A549 (cell line): ENCODE results near the gene BBX.

Experiments used
- CBX8 ChIP-seq: fragments of 200-600 bp; sonication (generic); IDR thresholded peaks from 2 replicates; pipeline ENCODE4 v1.6.1; 2016
- CHD2 ChIP-seq: fragments of 150-350 bp; IDR thresholded peaks from 2 replicates; pipeline ENCODE4 v1.6.1; 2014; ENCODE audit warnings: low read length; ENCODE audit not compliant: partially characterized antibody
- CTCF ChIP-seq: fragments of >200 bp; sonication (Bioruptor Twin); formaldehyde crosslinking; IDR thresholded peaks from 3 replicates; pipeline ENCODE4 v1.5.1; 2016
- E2F6 ChIP-seq: IDR thresholded peaks from 2 replicates; pipeline ENCODE4 v1.6.1; 2012; ENCODE audit warnings: low read depth, borderline replicate concordance
- PHF8 ChIP-seq: fragments of 200-600 bp; sonication (generic); IDR thresholded peaks from 2 replicates; pipeline ENCODE4 v1.6.1; 2016; ENCODE audit warnings: low read depth, mild to moderate bottlenecking, antibody characterized with exemption, moderate library complexity, borderline replicate concordance
- POLR2AphosphoS2 ChIP-seq: conservative IDR thresholded peaks from 2 replicates; pipeline ENCODE4 v1.6.1; 2012; ENCODE audit warnings: low read length, improper control_type of control experiment, inconsistent platforms
- RAD21 ChIP-seq, 2 experiments: fragments of >200 bp in 1 of 2; sonication (Bioruptor Twin) in 1 of 2; formaldehyde crosslinking in 1 of 2; IDR thresholded peaks in 1 of 2; conservative IDR thresholded peaks in 1 of 2; 2 replicates in 1 of 2; 3 replicates in 1 of 2; pipeline ENCODE4 v1.6.1; 2012 to 2018; ENCODE audit warnings: inconsistent platforms in 1 of 2
- RCOR1 ChIP-seq: fragments of 150-350 bp; IDR thresholded peaks from 2 replicates; pipeline ENCODE4 v1.6.1; 2014; ENCODE audit warnings: antibody characterized with exemption, low read length, low read depth

- TF ChIP-seq E2F6 (no peak), CTCF (no peak), POLR2AphosphoS2 (no peak), RCOR1 (no peak), PHF8 (no peak), CBX8 (no peak), RAD21 (conservative IDR thresholded peaks at IDR 0.05 in 1 of 2, IDR thresholded peaks at IDR 0.05 in 1 of 2) (no peak), CHD2 (no peak)
Observed at GRCh38 chr3:107487490-107487889, 35.3 kb upstream of the BBX start.
